ENCODE measurements around the gene NELL1.
"Not testable (repeated sequence)": the region's sequence is repeated elsewhere in the genome, so short reads cannot be mapped to it uniquely, and the experiment has no call there.

NELL1 gene

GRCh38 chr11:21258414-21258813, 589.0 kb downstream of the NELL1 start:
- DNase-seq = no peak

DNA sequence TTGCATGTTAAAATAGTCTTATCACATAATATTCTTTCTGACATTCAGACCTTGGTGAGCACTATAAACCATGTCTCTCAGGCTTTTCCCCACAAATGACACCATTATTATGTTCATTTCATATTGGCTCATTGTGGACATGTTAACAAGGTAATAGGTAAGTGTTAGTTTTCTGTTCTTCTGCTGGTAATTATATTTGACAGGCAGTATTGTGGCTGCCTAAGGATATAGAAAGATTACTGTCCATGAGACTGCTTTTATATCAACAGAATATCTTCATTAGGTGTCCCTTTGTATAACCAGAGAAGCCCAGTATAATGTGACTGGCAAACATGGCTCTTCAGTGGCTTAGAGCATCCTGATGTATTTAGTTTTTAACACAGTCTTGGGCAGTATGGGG, 590.7 kb downstream of the NELL1 start:
- no peak for DNase-seq

- DNase-seq = no peak
These were observed 593.6 kb downstream of the NELL1 start for GRCh38 chr11:21262992-21263391.

DNA sequence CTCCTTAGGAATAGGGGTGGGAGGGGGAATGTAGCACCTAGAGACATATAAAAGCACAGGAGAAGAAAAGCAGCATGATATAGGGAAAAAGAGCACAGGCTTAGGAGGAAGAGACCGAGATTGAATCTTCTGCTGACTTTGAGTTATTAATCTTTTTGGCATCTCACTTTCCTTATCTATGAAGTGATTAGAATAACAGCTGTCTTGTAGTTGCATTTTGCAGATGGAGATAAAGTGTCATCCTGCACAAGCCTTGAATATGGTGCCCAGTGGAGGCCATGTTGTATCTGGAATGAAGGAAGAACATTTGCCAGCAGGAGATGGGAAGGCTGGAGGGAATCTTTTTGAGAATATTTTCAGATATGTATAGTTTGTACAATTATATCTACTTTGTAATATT, 594.7 kb downstream of the NELL1 start:
- DNase-seq = no peak

GRCh38 chr11:21268036-21268435, 598.6 kb downstream of the NELL1 start:
- DNase-seq = no peak

DNA sequence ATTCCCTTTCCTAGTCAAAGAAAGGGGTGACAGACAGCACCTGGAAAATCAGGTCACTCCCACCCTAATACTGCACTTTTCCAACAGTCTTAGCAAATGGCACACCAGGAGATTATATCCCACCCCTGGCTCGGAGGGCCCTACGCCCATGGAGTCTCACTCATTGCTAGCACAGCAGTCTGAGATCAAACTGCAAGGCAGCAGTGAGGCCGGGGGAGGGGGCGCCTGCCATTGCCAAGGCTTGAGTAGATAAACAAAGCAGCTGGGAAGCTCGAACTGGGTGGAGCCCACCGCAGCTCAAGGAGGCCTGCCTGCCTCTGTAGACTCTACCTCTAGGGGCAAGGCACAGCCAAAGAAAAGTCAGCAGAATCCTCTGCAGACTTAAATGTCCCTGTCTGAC, 602.8 kb downstream of the NELL1 start:
- DNase-seq = not testable (repeated sequence)

GRCh38 chr11:21278840-21279239, 609.5 kb downstream of the NELL1 start:
- DNase-seq = no peak

DNA sequence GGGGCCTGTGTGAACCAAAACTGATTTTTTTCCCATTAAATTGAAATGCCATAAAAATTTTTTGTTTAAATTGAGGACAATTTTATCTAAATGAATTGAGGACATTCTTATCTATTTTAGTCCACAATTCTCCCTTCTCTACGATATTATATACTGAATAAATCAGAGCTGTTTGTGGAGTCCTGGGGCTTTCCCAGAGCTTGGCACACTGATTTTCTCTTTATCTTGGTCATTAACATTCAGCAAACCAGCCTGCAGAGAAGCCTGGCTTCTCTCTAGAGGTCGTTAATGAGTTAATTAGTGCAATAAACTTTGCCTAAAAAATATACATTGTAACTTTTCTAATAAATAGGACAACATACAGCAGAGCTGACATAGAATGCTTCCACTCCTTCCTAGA, 615.7 kb downstream of the NELL1 start:
- DNase-seq = no peak

DNA sequence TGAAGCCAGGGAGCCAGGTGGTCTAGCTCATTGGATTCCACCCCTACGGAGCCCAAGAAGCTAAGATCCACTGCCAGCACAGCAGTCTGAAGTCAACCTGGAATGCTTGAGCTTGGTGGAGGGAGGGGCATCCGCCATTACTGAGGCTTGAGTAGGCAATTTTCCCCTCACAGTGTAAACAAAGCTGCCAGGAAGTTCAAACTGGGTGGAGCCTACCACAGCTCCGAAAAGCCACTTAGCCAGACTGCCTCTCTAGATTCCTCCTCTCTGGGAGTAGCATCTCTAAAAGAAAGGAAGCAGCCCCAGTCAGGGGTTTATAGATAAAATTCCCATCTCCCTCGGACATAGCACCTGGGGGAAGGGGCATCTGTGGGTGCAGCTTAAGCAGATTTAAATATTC, 620.3 kb downstream of the NELL1 start:
- no peak for DNase-seq

DNA sequence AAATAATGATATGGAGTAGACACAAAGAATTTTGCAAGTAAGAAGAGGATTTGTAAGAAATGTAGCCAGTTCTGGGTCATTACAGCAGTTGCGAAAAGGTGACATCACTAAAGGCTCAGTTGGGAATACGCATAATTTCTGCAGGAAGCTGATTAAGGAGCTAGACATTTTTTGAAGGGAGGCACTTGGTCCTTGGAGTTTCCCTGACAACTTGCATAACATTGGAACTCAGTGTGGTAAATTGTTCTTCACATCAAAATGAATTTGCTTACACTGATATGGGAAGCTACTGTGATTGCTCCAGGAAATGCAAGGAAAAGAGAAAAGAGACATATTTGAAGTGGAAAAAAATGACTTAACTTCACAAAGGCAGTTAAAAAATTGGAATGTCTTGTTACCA, 626.1 kb downstream of the NELL1 start:
- DNase-seq = no peak

DNA sequence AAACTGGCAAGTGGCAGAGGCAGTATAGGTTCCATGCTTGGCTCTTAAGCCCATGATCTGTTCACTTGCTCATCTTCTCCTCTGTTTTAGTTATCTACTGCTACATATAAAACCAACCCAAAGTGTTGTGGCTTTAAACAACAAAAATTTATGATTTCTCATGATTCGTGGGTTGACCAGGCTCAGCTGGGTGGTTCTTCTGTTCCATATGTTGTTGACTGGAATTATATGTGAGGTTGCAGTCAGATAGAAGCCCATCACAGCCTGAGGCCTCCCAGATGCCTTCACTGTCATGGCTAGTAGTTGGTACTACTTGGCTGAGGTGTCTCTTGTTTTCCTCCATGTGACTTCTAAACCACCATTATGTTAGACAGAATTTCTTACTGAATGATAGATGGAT, 632.6 kb downstream of the NELL1 start:
- no peak for DNase-seq

DNA sequence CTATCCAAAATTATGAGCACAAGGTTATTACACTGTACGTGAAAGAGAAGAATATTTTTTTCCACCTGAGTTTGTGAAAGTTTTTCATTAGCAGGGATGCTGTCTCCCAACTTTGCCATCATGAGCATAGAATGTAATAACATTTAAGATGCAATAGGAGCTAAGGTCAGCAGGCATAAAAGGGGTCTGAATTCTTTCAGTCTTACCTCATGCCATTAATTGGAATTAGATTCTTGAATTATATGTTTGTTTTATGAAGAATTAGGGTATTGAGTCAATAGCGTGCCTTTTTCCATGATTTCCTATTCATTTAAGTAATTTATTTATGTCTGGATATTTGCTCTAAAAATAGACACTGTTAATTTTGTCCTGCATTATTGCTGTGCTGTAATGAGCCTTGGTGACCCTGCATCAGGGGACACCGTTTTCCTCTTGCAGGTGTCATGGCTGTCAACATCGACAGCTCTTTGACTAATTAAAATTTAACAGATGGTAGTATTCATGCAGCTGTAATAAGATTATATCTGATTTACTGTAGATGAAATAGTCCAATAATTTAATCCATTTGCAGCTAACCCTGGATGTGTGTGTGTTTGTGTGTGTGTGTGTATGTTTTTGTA, 637.5 kb downstream of the NELL1 start:
- DNase-seq = no peak

- DNase-seq = no peak
These were observed 638.5 kb downstream of the NELL1 start for GRCh38 chr11:21307874-21308273.

GRCh38 chr11:21316591-21316990, 647.2 kb downstream of the NELL1 start:
- DNase-seq = no peak

GRCh38 chr11:21321072-21321471, 651.7 kb downstream of the NELL1 start:
- no peak for DNase-seq

GRCh38 chr11:21321530-21321929, 652.1 kb downstream of the NELL1 start:
- no peak for DNase-seq

DNA sequence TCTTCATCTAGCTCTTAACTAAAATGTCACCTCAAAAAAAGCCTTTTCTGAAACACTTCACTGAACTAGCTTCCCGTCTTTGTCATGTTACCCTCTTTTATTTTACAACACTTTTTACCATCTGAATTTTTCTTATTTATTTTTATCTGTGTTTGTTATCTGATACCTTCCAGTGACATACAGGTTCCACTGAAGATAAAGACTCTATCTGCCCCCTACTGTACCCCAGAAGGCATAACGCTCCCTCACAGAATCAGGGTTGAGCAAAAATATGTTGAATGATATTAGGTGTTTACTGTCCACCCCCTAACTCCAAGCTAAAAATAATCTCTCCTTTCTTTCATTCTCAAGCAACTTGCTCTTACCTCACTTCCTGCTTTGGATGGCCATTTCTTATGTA, 654.2 kb downstream of the NELL1 start:
- no peak for DNase-seq

DNA sequence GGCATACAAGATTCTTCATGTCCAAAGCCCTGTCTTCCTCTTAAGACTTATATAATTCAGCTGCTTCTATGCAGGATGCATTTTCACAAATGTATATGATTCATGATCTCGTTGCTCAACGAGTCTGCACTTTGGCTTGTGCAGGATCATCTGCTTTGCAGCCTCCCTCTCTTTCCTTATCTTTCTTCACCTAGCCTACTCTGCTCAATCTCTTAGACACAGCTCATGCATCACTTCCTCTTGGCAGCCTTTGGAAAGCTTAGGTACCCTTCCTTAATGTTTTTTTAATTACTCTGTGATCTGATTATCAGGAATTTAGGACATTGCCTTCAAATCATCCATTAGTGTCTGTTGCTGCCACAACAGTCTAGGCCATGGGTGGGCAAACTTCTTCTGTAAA, 673.8 kb downstream of the NELL1 start:
- no peak for DNase-seq

DNA sequence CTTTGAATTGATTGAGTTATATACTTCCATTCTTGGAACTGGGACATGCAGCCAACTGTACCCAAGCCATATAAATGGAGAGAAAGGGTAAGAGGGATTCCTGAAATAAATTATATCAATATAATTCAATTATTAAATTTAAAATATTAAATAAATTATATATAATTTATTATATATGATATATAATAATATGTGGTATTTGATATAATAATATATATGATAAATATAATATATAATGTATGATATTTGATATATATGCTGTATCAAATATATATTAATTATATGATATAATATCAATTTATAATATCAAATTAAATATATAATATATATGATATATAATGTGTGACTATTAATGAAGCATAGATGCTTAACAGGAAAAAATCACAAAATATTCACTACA, 677.0 kb downstream of the NELL1 start:
- no peak for DNase-seq

DNA sequence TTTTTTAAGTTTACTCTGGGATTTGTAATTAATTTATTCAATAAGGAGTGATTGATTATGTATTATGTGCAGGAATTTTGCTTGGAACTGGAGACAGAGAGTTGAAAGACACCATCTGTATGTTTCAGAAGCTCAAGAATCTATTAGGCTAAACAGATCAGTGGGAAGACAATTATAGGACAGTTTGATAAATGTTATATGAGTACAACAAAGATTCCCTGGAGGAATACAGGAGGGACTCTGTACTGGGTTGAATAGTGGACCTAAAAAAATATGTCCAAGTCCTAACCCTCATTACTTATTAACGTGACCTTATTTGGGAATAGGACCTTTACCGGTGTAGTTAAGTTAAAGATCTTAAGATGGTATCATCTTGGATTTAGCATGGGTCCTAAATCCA, 681.2 kb downstream of the NELL1 start:
- no peak for DNase-seq

DNA sequence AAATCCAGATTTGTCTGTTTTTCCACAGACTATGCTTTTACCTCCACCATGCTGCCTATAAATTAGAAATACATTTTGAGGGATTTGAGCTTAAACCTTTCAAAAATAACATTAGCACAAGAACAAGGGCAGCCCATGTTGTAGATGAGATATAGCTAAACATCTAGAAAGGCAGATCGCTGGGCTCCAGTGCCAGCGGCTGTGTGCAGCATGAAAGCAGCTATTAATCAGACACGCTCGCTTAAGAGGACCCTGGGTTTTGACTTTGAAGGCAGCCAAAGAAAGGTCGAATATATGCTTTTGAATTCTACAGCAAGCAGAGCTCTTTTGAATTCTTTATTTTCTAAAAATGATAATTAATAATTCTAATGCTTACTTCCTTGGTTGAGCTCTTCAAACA, 684.0 kb downstream of the NELL1 start:
- no peak for DNase-seq

DNA sequence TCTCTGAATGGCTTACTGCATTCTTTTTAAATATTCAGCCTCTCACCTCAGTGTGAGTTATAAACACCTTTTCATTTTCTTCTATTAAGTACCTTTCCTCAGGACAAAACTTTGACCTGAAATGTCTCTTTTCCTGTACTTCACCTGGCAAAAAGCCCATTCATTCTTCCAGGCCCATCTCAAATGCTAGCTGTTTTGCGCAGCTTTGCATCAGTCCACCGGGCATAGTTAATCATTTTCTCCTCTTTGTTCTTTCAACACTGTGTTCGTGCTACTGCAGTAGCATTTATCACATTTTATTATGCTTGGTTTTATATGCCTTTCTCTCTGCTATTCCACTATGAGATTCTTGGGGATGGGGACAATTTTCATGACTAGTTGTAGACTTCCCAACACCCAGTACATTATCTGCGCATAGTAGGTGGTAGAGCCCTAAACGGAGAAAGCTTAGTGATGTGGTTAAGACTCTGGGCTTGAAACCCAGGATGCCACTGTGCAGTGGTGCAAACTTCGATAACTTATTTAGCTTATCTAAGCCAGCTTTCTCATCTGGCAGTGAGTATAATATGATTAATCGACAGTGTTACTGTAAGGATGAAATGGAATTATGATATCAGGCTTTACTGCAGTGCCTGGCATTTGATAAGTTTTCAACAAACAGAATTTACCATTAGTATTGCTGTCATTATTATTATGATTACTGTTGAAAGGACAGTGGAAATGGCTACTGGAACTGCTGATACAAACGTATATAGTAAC, 695.7 kb downstream of the NELL1 start:
- no peak for DNase-seq

GRCh38 chr11:21369947-21370346, 700.6 kb downstream of the NELL1 start:
- DNase-seq = no peak

GRCh38 chr11:21371044-21371443, 701.7 kb downstream of the NELL1 start:
- no peak for DNase-seq

GRCh38 chr11:21372672-21373071, 703.3 kb downstream of the NELL1 start:
- no peak for DNase-seq

Measured in activated naive CD4-positive, alpha-beta T cell (primary cell).